SK-N-MC (cell line): ENCODE measurements around the gene THNSL1.
A peak's percentile ranks its signal among the peaks of the same experiment; 100 is the strongest.
"Not testable (repeated sequence)": the region's sequence is repeated elsewhere in the genome, so short reads cannot be mapped to it uniquely, and the experiment has no call there.

Source experiments
- DNase-seq: peaks from one replicate; pipeline ENCODE4 v3.0.0-alpha.2; 2011; ENCODE audit warnings: low read depth, low spot score
- H3K27ac ChIP-seq: fragments of 200-600 bp; sonication (generic); 2 replicates; pipeline ENCODE4 v1.5.1; 2016; ENCODE audit warnings: mixed run types
- H3K36me3 ChIP-seq: fragments of 200-600 bp; sonication (generic); 2 replicates; pipeline ENCODE4 v1.6.1; 2017; ENCODE audit warnings: antibody characterized with exemption, low read length, mixed read lengths; ENCODE audit not compliant: insufficient read depth
- H3K4me3 ChIP-seq: fragments of 200-600 bp; sonication (generic); 2 replicates; pipeline ENCODE4 v1.5.1; 2016
- H3K9ac ChIP-seq: fragments of 200-600 bp; sonication (generic); 2 replicates; pipeline ENCODE4 v1.8.0; 2017; ENCODE audit warnings: mixed run types, mixed read lengths; ENCODE audit not compliant: insufficient read length
- H3K9me3 ChIP-seq: fragments of 200-600 bp; sonication (generic); 2 replicates; pipeline ENCODE4 v1.6.1; 2017; ENCODE audit warnings: low read depth, mild to moderate bottlenecking, antibody characterized with exemption, low read length, moderate library complexity, mixed read lengths
- EZH2 ChIP-seq: fragments of 200-600 bp; sonication (generic); IDR thresholded peaks from one replicate; pipeline ENCODE4 v1.6.1; 2017; ENCODE audit warnings: antibody characterized with exemption
- FOXP2 ChIP-seq: optimal IDR thresholded peaks from 2 replicates; pipeline ENCODE3; 2011; ENCODE audit warnings: mild to moderate bottlenecking, moderate library complexity; ENCODE audit not compliant: insufficient read depth; ENCODE audit errors: extremely low read length, control extremely low read depth
- POLR2AphosphoS5 ChIP-seq: IDR thresholded peaks from 2 replicates; pipeline ENCODE4 v1.6.1; 2012; ENCODE audit warnings: mild to moderate bottlenecking, low read depth, low read length, borderline replicate concordance

Gene THNSL1

GRCh38 chr10:25016376-25017153, at the start of gene THNSL1:
Gene THNSL1 (plus strand): TSS chr10:25016612. CDS start chr10:25023224, 6,612 bp downstream.
- peak within 1 kb of the TSS; percentile 89 for H3K27ac ChIP-seq
- TF ChIP-seq POLR2AphosphoS5 (peak; percentile 84), EZH2 (no peak), FOXP2 (peak; percentile 8)
- DNase-seq = peak; percentile 80
- H3K36me3 ChIP-seq = no peaks in the 10 kb centered on the region
- H3K9ac ChIP-seq = peak within 1 kb of the TSS; percentile 77
- H3K4me3 ChIP-seq = peak within 1 kb of the TSS; percentile 82
- H3K9me3 ChIP-seq = no peaks in the 10 kb centered on the region

- no peak for DNase-seq
- H3K27ac ChIP-seq = no peak overlapping the region
- H3K9ac ChIP-seq = no peak overlapping the region
- H3K36me3 ChIP-seq = no peaks in the 10 kb centered on the region
- no peaks in the 10 kb centered on the region for H3K9me3 ChIP-seq
- no peak for TF ChIP-seq POLR2AphosphoS5
- no peak for TF ChIP-seq EZH2
- no peak for TF ChIP-seq FOXP2
- H3K4me3 ChIP-seq = no peak overlapping the region
Measured at GRCh38 chr10:24966962-24967481, 49.4 kb upstream of the THNSL1 start.

GRCh38 chr10:24968349-24968748, 48.1 kb upstream of the THNSL1 start:
- no peak overlapping the region for H3K9ac ChIP-seq
- no peak overlapping the region for H3K27ac ChIP-seq
- TF ChIP-seq POLR2AphosphoS5 (no peak), FOXP2 (no peak), EZH2 (no peak)
- H3K4me3 ChIP-seq = no peak overlapping the region
- no peak for DNase-seq
- H3K36me3 ChIP-seq = no peaks in the 10 kb centered on the region
- H3K9me3 ChIP-seq = no peaks in the 10 kb centered on the region

GRCh38 chr10:24968951-24969350, 47.5 kb upstream of the THNSL1 start:
- H3K27ac ChIP-seq, DNase-seq, H3K9me3 ChIP-seq, H3K4me3 ChIP-seq, H3K36me3 ChIP-seq, H3K9ac ChIP-seq: not testable (repeated sequence)

GRCh38 chr10:24969841-24970281, 46.6 kb upstream of the THNSL1 start:
- Histone ChIP-seq H3K9ac (no peak overlapping the region), H3K27ac (no peak overlapping the region), H3K36me3 (no peaks in the 10 kb centered on the region), H3K4me3 (no peak overlapping the region), H3K9me3 (no peaks in the 10 kb centered on the region)
- TF ChIP-seq POLR2AphosphoS5 (no peak), FOXP2 (no peak), EZH2 (no peak)
- DNase-seq = no peak

GRCh38 chr10:24971374-24971773, 45.0 kb upstream of the THNSL1 start:
- H3K9me3 ChIP-seq = no peaks in the 10 kb centered on the region
- no peak for TF ChIP-seq FOXP2
- TF ChIP-seq EZH2 = no peak
- TF ChIP-seq POLR2AphosphoS5 = no peak
- no peaks in the 10 kb centered on the region for H3K36me3 ChIP-seq
- no peak overlapping the region for H3K4me3 ChIP-seq
- H3K9ac ChIP-seq = no peak overlapping the region
- no peak overlapping the region for H3K27ac ChIP-seq
- DNase-seq = no peak

GRCh38 chr10:24973163-24973562, 43.2 kb upstream of the THNSL1 start:
- DNase-seq = no peak
- Histone ChIP-seq H3K4me3 (no peak overlapping the region), H3K9ac (no peak overlapping the region), H3K9me3 (no peaks in the 10 kb centered on the region), H3K36me3 (no peaks in the 10 kb centered on the region), H3K27ac (no peak overlapping the region)
- TF ChIP-seq FOXP2 (no peak), EZH2 (no peak), POLR2AphosphoS5 (no peak)

- no peak overlapping the region for H3K4me3 ChIP-seq
- H3K36me3 ChIP-seq = no peaks in the 10 kb centered on the region
- no peak overlapping the region for H3K27ac ChIP-seq
- H3K9me3 ChIP-seq = no peaks in the 10 kb centered on the region
- TF ChIP-seq EZH2 (no peak), POLR2AphosphoS5 (no peak), FOXP2 (no peak)
- no peak overlapping the region for H3K9ac ChIP-seq
- DNase-seq = no peak
Measured at GRCh38 chr10:24974976-24975375, 41.4 kb upstream of the THNSL1 start.

- H3K27ac ChIP-seq = no peak overlapping the region
- no peak for DNase-seq
- no peak for TF ChIP-seq FOXP2
- no peak for TF ChIP-seq POLR2AphosphoS5
- no peak for TF ChIP-seq EZH2
- no peaks in the 10 kb centered on the region for H3K36me3 ChIP-seq
- no peaks in the 10 kb centered on the region for H3K9me3 ChIP-seq
- H3K9ac ChIP-seq = no peak overlapping the region
- H3K4me3 ChIP-seq = no peak overlapping the region
Measured at GRCh38 chr10:24979685-24980084, 36.7 kb upstream of the THNSL1 start.
